WTC11 (cell line): ENCODE measurements around the gene SLC47A2. TPM values are rescaled to one million over a fixed set of nuclear protein-coding genes. Genes with fewer than 3 reads are reported as not detected.
A peak's percentile ranks its signal among the peaks of the same experiment; 100 is the strongest.

Source experiments
- ATAC-seq: fragments of 200-7000 bp; cut with Tn5 transposase; 2 replicates; pipeline ENCODE4 v1.10.0; 2021; ENCODE audit warnings: mild to moderate bottlenecking, moderate library complexity
- CTCF ChIA-PET: fragments of 300-600 bp; sonication (Branson Sonifier 250); formaldehyde crosslinking; loops from one replicate; lab custom pipeline; 2021; ENCODE audit warnings: antibody characterized with exemption; lab: Charles Lee
- POLR2A ChIA-PET: fragments of 350-600 bp; sonication (Branson Sonifier 250); formaldehyde crosslinking; loops from one replicate; lab custom pipeline; 2021; ENCODE audit warnings: antibody characterized with exemption; lab: Charles Lee
- DNase-seq: peaks from one replicate; pipeline ENCODE4 v3.0.0; 2021; ENCODE audit warnings: low spot score
- H3K27ac Mint-ChIP-seq: 2 replicates; pipeline ENCODE4 v1.8.0; 2021; ENCODE audit warnings: mixed read lengths
- H3K27me3 Mint-ChIP-seq: 2 replicates; pipeline ENCODE4 v1.8.0; 2021; ENCODE audit warnings: low read depth, mild to moderate bottlenecking, moderate library complexity, mixed read lengths
- H3K36me3 Mint-ChIP-seq: 2 replicates; pipeline ENCODE4 v1.8.0; 2021; ENCODE audit warnings: mixed read lengths
- H3K4me1 Mint-ChIP-seq: 2 replicates; pipeline ENCODE4 v1.8.0; 2022; ENCODE audit warnings: mixed read lengths
- H3K4me3 Mint-ChIP-seq: 2 replicates; pipeline ENCODE4 v1.8.0; 2021; ENCODE audit warnings: mild to moderate bottlenecking, moderate library complexity, mixed read lengths
- H3K9me3 Mint-ChIP-seq: 2 replicates; pipeline ENCODE4 v1.8.0; 2021; ENCODE audit warnings: mixed read lengths
- GABPB1 ChIP-seq: sonication (generic); formaldehyde crosslinking; IDR thresholded peaks from 2 replicates; pipeline ENCODE4 v1.8.1; 2023; ENCODE audit warnings: mild to moderate bottlenecking, missing genetic modification reagents
- JAZF1 ChIP-seq: fragments of 250-450 bp; sonication (Bioruptor Pico); IDR thresholded peaks from 2 replicates; pipeline ENCODE4 v1.9.0; 2021; ENCODE audit warnings: moderate library complexity, mild to moderate bottlenecking, inconsistent platforms
- MXD4 ChIP-seq: fragments of 250-450 bp; sonication (Bioruptor Pico); IDR thresholded peaks from 2 replicates; pipeline ENCODE4 v1.8.0; 2021; ENCODE audit warnings: mild to moderate bottlenecking, moderate library complexity, borderline replicate concordance
- MYBL2 ChIP-seq: sonication (generic); formaldehyde crosslinking; IDR thresholded peaks from 2 replicates; pipeline ENCODE4 v1.8.1; 2023; ENCODE audit warnings: mild to moderate bottlenecking, moderate library complexity, missing genetic modification reagents
- NFATC4 ChIP-seq: fragments of 250-450 bp; sonication (Bioruptor Pico); IDR thresholded peaks from 2 replicates; pipeline ENCODE4 v1.9.0; 2021; ENCODE audit warnings: mild to moderate bottlenecking
- NFE2L1 ChIP-seq: sonication (generic); formaldehyde crosslinking; IDR thresholded peaks from 2 replicates; pipeline ENCODE4 v1.8.1; 2023; ENCODE audit warnings: missing genetic modification reagents
- NFYB ChIP-seq: sonication (generic); formaldehyde crosslinking; conservative IDR thresholded peaks from 2 replicates; pipeline ENCODE4 v1.8.0; 2022; ENCODE audit warnings: low read depth, missing genetic modification reagents
- NR1H2 ChIP-seq: sonication (generic); formaldehyde crosslinking; IDR thresholded peaks from 2 replicates; pipeline ENCODE4 v1.9.0; 2021; ENCODE audit warnings: mild to moderate bottlenecking, moderate library complexity, missing genetic modification reagents
- NR2C2 ChIP-seq: sonication (generic); formaldehyde crosslinking; IDR thresholded peaks from 2 replicates; pipeline ENCODE4 v1.8.0; 2022; ENCODE audit warnings: mild to moderate bottlenecking, missing genetic modification reagents
- OVOL2 ChIP-seq: fragments of 250-450 bp; sonication (Bioruptor Pico); IDR thresholded peaks from 2 replicates; pipeline ENCODE4 v1.9.0; 2021; ENCODE audit warnings: mild to moderate bottlenecking, borderline replicate concordance
- RORB ChIP-seq: fragments of 250-450 bp; sonication (Bioruptor Pico); IDR thresholded peaks from 2 replicates; pipeline ENCODE4 v1.9.0; 2021; ENCODE audit warnings: mild to moderate bottlenecking
- SP1 ChIP-seq: sonication (generic); formaldehyde crosslinking; conservative IDR thresholded peaks from 2 replicates; pipeline ENCODE4 v1.8.1; 2022; ENCODE audit warnings: missing genetic modification reagents
- ZNF121 ChIP-seq: sonication (generic); formaldehyde crosslinking; IDR thresholded peaks from 2 replicates; pipeline ENCODE4 v1.8.0; 2023; ENCODE audit warnings: missing genetic modification reagents
- ZNF138 ChIP-seq: sonication (generic); formaldehyde crosslinking; conservative IDR thresholded peaks from 2 replicates; pipeline ENCODE4 v1.8.1; 2022; ENCODE audit warnings: mild to moderate bottlenecking, moderate library complexity, missing genetic modification reagents
- ZNF317 ChIP-seq: sonication (generic); formaldehyde crosslinking; IDR thresholded peaks from 2 replicates; pipeline ENCODE4 v1.8.1; 2023; ENCODE audit warnings: low read depth, mild to moderate bottlenecking, moderate library complexity, missing genetic modification reagents, borderline replicate concordance
- ZNF416 ChIP-seq: fragments of 250-450 bp; sonication (Bioruptor Pico); IDR thresholded peaks from 2 replicates; pipeline ENCODE4 v1.9.0; 2021; ENCODE audit warnings: mild to moderate bottlenecking, inconsistent platforms
- total RNA-seq: library from RNA; stranded (reverse); gene quantifications from 3 replicates; pipeline ENCODE4 v1.2.3, GENCODE V29; 2021
- TF ChIP-seq, protein P1 (sequence below): sonication (generic); formaldehyde crosslinking; IDR thresholded peaks from 2 replicates; pipeline ENCODE4 v1.8.1; 2023; ENCODE audit warnings: mild to moderate bottlenecking, missing genetic modification reagents, borderline replicate concordance
- TF ChIP-seq, protein P2 (sequence below): sonication (generic); formaldehyde crosslinking; IDR thresholded peaks from 2 replicates; pipeline ENCODE4 v1.8.0; 2022; ENCODE audit warnings: mild to moderate bottlenecking, missing genetic modification reagents
- TF ChIP-seq, protein P3 (sequence below): sonication (generic); formaldehyde crosslinking; IDR thresholded peaks from 2 replicates; pipeline ENCODE4 v1.8.1; 2022; ENCODE audit warnings: mild to moderate bottlenecking, moderate library complexity, missing genetic modification reagents
- TF ChIP-seq, protein P4 (sequence below): sonication (generic); formaldehyde crosslinking; IDR thresholded peaks from 2 replicates; pipeline ENCODE4 v1.8.0; 2023; ENCODE audit warnings: mild to moderate bottlenecking, missing genetic modification reagents

SLC47A2 gene
- total RNA-seq, 1 experiment from 2014 or later: not detected

DNA sequence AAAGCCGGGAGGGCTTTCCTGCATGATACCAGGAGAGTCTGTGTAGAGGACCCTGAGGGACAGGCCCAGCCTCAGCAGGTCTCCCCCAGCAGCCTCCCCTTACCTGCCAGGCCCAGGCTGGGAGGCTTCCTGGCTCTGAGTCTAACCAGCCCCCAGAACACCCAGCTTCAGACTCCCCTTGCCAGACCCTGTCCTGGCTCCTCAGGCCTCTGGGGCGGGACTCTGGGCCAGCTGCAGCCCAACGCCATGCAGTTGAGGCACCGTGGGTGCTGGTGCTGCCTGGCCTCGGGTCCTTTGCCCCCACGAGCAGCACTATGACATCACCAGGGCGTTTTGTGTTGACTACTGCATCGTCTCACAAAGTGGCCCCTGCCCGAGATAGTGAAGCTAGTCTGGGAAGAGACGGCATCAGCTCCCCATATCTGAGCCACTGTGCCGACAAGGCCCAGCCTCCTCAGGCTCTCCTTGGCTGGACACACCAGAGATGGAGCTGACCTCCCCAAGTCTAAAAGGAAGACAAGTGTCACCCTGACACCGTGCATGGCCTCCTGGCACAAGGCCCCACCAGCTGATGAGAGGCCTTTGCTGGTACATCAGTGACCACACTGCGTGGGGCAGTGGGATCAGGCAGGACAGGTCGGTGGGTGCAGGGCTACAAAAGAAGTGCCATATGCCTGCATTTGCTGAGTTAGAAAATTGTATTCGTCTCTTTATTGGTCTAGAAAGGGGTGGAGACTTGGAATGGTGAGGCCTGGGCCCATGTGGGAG lies 21.1 kb upstream of the SLC47A2 start (continued):
- TF ChIP-seq MYBL2 (CRISPR knock-in tag): no peak
- TF ChIP-seq SP1: no peak
- TF ChIP-seq JAZF1 (CRISPR knock-in tag): no peak
- TF ChIP-seq, protein P1, sequence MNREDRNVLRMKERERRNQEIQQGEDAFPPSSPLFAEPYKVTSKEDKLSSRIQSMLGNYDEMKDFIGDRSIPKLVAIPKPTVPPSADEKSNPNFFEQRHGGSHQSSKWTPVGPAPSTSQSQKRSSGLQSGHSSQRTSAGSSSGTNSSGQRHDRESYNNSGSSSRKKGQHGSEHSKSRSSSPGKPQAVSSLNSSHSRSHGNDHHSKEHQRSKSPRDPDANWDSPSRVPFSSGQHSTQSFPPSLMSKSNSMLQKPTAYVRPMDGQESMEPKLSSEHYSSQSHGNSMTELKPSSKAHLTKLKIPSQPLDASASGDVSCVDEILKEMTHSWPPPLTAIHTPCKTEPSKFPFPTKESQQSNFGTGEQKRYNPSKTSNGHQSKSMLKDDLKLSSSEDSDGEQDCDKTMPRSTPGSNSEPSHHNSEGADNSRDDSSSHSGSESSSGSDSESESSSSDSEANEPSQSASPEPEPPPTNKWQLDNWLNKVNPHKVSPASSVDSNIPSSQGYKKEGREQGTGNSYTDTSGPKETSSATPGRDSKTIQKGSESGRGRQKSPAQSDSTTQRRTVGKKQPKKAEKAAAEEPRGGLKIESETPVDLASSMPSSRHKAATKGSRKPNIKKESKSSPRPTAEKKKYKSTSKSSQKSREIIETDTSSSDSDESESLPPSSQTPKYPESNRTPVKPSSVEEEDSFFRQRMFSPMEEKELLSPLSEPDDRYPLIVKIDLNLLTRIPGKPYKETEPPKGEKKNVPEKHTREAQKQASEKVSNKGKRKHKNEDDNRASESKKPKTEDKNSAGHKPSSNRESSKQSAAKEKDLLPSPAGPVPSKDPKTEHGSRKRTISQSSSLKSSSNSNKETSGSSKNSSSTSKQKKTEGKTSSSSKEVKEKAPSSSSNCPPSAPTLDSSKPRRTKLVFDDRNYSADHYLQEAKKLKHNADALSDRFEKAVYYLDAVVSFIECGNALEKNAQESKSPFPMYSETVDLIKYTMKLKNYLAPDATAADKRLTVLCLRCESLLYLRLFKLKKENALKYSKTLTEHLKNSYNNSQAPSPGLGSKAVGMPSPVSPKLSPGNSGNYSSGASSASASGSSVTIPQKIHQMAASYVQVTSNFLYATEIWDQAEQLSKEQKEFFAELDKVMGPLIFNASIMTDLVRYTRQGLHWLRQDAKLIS (CRISPR knock-in tag): no peak
- TF ChIP-seq NFE2L1 (CRISPR knock-in tag): no peak
- no peak for TF ChIP-seq MXD4
- TF ChIP-seq OVOL2 (CRISPR knock-in tag): no peak
- TF ChIP-seq RORB: no peak
- no peak for TF ChIP-seq ZNF416 (CRISPR knock-in tag)
- no peak for TF ChIP-seq NFYB
- no peak for TF ChIP-seq ZNF138 (CRISPR knock-in tag)
- TF ChIP-seq, protein P2, sequence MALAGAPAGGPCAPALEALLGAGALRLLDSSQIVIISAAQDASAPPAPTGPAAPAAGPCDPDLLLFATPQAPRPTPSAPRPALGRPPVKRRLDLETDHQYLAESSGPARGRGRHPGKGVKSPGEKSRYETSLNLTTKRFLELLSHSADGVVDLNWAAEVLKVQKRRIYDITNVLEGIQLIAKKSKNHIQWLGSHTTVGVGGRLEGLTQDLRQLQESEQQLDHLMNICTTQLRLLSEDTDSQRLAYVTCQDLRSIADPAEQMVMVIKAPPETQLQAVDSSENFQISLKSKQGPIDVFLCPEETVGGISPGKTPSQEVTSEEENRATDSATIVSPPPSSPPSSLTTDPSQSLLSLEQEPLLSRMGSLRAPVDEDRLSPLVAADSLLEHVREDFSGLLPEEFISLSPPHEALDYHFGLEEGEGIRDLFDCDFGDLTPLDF (CRISPR knock-in tag): no peak
- TF ChIP-seq, protein P3, sequence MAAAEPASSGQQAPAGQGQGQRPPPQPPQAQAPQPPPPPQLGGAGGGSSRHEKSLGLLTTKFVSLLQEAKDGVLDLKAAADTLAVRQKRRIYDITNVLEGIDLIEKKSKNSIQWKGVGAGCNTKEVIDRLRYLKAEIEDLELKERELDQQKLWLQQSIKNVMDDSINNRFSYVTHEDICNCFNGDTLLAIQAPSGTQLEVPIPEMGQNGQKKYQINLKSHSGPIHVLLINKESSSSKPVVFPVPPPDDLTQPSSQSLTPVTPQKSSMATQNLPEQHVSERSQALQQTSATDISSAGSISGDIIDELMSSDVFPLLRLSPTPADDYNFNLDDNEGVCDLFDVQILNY: no peak

DNA sequence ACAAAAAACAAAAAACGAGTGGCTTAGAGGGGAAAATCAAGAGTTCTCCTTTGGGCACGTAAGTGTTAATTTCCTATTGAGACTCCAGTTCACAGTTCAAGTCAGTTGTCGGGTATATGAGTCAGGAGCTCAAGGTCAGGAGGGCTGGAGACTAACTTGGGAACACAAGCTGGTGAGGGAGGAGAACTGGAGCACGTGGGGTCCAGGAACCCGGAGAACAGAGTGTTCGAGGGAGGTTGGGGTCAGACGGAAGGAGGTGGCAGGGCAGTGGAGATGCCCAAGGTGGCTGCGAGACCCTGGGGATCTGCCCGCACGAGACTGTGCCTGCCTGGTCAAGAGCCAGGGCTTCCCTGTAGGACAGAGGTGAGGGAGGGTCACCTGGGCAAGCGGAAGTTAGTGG lies 19.7 kb upstream of the SLC47A2 start:
- 0 out of 2 replicates have a peak, but pooled peaks cover 3% of the 10 kb centered on the region for H3K4me1 Mint-ChIP-seq
- H3K4me3 Mint-ChIP-seq: no peak overlapping the region
- no peaks in the 10 kb centered on the region for H3K36me3 Mint-ChIP-seq
- H3K9me3 Mint-ChIP-seq: no peaks in the 10 kb centered on the region
- DNase-seq: no peak
- peak overlapping the region; percentile 2; the same call in 1 of the 2 replicates for H3K27ac Mint-ChIP-seq
- no peaks in the 10 kb centered on the region; the same call in 1 of the 2 replicates for H3K27me3 Mint-ChIP-seq
- no peak for TF ChIP-seq NFATC4 (CRISPR knock-in tag)
- TF ChIP-seq NFYB: no peak
- no peak for TF ChIP-seq ZNF121
- TF ChIP-seq, protein P4, sequence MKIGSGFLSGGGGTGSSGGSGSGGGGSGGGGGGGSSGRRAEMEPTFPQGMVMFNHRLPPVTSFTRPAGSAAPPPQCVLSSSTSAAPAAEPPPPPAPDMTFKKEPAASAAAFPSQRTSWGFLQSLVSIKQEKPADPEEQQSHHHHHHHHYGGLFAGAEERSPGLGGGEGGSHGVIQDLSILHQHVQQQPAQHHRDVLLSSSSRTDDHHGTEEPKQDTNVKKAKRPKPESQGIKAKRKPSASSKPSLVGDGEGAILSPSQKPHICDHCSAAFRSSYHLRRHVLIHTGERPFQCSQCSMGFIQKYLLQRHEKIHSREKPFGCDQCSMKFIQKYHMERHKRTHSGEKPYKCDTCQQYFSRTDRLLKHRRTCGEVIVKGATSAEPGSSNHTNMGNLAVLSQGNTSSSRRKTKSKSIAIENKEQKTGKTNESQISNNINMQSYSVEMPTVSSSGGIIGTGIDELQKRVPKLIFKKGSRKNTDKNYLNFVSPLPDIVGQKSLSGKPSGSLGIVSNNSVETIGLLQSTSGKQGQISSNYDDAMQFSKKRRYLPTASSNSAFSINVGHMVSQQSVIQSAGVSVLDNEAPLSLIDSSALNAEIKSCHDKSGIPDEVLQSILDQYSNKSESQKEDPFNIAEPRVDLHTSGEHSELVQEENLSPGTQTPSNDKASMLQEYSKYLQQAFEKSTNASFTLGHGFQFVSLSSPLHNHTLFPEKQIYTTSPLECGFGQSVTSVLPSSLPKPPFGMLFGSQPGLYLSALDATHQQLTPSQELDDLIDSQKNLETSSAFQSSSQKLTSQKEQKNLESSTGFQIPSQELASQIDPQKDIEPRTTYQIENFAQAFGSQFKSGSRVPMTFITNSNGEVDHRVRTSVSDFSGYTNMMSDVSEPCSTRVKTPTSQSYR (CRISPR knock-in tag): no peak
- no peak for TF ChIP-seq NR1H2 (CRISPR knock-in tag)
- TF ChIP-seq ZNF317 (CRISPR knock-in tag): no peak
- no peak for TF ChIP-seq GABPB1 (CRISPR knock-in tag)
- no peak for TF ChIP-seq NR2C2 (CRISPR knock-in tag)
- no peak for ATAC-seq
- ChIA-PET POLR2A (interaction anchor here (0.6 kb wide), 1 partner anchor 176 kb away, joined by 7 read pairs; no protein-coding TSS in a partner anchor), CTCF (interaction anchor here (1.4 to 1.7 kb wide), 2 partner anchors 9 to 26 kb away, joined by 4 to 7 read pairs; no protein-coding TSS in a partner anchor)
